ENCODE measurements around the gene GPC6.

GRCh38 chr13:94160875-94161274, 934.3 kb downstream of the GPC6 start:
- no peak for TF ChIP-seq CTCF (IDR thresholded peaks at IDR 0.05; ENCODE audit: poor library complexity)
- TF ChIP-seq EZH2 (IDR thresholded peaks at IDR 0.05; ENCODE audit: borderline replicate concordance), result no peak
- no peak for TF ChIP-seq EZH2phosphoT487 (IDR thresholded peaks at IDR 0.05; ENCODE audit: low read depth, severe bottlenecking, unreplicated experiment)
